Activated CD4-positive, alpha-beta memory T cell treated with anti-CD3 and anti-CD28 coated beads, Interleukin-2, amount 10 ng/mL, durations not matched to agents 7 days and 5 days (primary cell): ENCODE data around the gene TMEM175. TPM values are rescaled to one million over a fixed set of nuclear protein-coding genes. Genes with fewer than 3 reads are reported as not detected.

Experiments
- CTCF ChIA-PET: fragments of 350-600 bp; sonication (Branson Sonifier 250); formaldehyde crosslinking; loops from one replicate; lab custom pipeline; 2021; ENCODE audit warnings: antibody characterized with exemption, inconsistent platforms; lab: Charles Lee
- POLR2A ChIA-PET: fragments of 350-600 bp; sonication (Branson Sonifier 250); formaldehyde crosslinking; loops from one replicate; lab custom pipeline; 2021; ENCODE audit warnings: antibody characterized with exemption; lab: Charles Lee
- DNase-seq: peaks from one replicate; pipeline ENCODE4 v3.0.0-alpha.2; 2020
- H3K27ac Mint-ChIP-seq: one replicate; pipeline ENCODE4 v1.8.0; 2021; ENCODE audit warnings: mild to moderate bottlenecking, mixed read lengths
- H3K27me3 Mint-ChIP-seq: one replicate; pipeline ENCODE4 v1.8.0; 2021; ENCODE audit warnings: mixed read lengths
- H3K36me3 Mint-ChIP-seq: one replicate; pipeline ENCODE4 v1.8.0; 2021; ENCODE audit warnings: low read depth, mixed read lengths
- H3K4me1 Mint-ChIP-seq: one replicate; pipeline ENCODE4 v1.8.0; 2021; ENCODE audit warnings: mixed read lengths
- H3K4me3 Mint-ChIP-seq: one replicate; pipeline ENCODE4 v1.8.0; 2021; ENCODE audit warnings: mild to moderate bottlenecking, mixed read lengths
- H3K9me3 Mint-ChIP-seq: one replicate; pipeline ENCODE4 v1.8.0; 2021; ENCODE audit warnings: mixed read lengths
- total RNA-seq, 2 experiments: library from RNA; stranded (reverse); gene quantifications; one replicate each; pipeline ENCODE4 v1.2.3, GENCODE V29; 2021

TMEM175 gene
- total RNA-seq, 2 experiments from 2014 or later: 24.1 to 28.8 TPM

DNA sequence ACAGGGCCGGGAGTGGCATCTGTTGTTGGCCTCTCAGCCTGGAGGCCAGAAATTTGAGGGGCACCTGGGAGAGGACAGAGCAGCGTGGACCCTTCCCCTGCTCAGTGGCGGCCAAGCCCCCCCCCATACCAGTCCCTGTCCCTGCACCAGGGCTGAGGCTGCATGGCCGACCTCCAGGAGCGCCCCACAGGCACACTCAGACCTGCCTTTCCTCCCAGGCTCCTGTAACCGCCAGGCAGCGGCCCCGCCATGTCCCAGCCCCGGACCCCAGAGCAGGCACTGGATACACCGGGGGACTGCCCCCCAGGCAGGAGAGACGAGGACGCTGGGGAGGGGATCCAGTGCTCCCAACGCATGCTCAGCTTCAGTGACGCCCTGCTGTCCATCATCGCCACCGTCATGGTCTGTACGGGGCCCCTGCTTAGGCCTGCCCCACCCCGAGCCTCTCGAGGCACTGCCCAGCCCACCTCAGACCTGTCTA lies 15.3 kb downstream of the TMEM175 start:
- H3K36me3 Mint-ChIP-seq: no peaks in the 10 kb centered on the region
- CTCF ChIA-PET: no interaction called here

DNA sequence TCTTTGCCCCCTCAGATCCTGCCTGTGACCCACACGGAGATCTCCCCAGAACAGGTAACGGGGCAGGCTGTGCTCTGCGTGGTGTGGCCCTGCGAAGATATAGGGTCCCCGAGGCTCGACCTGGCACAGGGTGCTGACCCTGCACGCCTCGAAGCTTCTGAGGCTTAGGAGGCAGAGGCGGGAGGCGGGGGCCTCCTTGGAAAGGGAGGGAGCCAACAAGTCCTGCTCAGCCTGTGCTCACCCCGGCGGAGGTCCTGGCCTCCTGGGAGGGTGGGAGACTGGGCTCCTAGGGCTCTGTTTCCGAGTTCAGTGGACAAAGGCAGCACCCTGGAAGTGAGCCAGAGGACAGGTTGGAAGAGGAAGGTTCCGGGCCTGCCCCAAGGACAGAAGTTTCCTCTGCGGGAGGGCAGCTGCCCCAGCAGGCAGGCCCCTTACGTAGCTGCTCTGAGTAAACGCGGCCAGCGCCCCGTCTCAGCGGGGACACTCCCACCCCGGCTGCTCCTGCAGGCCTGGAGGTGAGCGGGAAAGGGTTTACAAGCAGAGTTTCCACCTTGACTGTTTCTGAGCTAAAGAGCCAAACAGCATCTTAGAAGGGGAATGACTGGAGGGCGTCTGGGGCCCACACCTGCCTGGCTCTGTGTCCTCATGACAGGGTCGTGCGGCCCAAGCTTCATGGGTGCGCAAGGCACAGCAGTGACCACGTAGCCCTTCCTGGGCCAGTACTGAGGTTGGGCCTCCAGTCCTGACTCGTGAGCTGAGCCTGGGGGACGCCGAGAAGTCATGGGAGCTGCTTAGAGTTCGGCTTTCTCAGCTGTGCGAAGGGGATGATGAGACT lies 16.1 kb downstream of the TMEM175 start:
- Mint-ChIP-seq H3K27me3 (no peaks in the 10 kb centered on the region), H3K27ac (no peak overlapping the region), H3K4me3 (no peak overlapping the region), H3K36me3 (no peaks in the 10 kb centered on the region), H3K9me3 (no peaks in the 10 kb centered on the region), H3K4me1 (no peaks in the 10 kb centered on the region)
- no peak for DNase-seq
- ChIA-PET CTCF (no interaction called here), POLR2A (interaction anchor here (0.7 kb wide), 1 partner anchor 16 kb away, joined by 3 read pairs; the partner anchor contains the start of gene TMEM175)

More for the DNA sequence above, 15.3 kb downstream of the TMEM175 start:
- Mint-ChIP-seq H3K27me3 (no peaks in the 10 kb centered on the region), H3K4me3 (no peak overlapping the region), H3K27ac (no peak overlapping the region), H3K9me3 (no peaks in the 10 kb centered on the region), H3K4me1 (no peaks in the 10 kb centered on the region)
- POLR2A ChIA-PET: no interaction called here
- no peak for DNase-seq

DNA sequence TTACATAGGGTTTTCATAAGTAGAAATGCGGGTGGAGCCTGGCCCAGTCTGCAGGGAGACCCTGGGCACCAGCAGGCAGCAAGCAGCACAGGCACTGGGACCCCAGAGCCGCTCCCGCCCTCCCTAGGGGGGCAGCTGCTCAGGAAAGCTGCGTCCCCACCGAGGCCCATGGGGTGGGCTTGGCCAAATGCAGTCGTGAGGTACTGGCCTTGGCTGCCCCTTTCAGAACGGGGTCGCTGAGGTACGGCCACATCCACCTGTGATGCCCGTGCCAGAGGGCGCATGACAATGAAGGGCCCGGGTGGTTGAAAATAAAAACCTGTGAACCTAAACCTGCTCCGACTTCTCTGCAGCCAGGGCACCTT lies 16.7 kb downstream of the TMEM175 start:
- no peak for DNase-seq
- H3K27me3 Mint-ChIP-seq: no peaks in the 10 kb centered on the region
- H3K4me1 Mint-ChIP-seq: no peaks in the 10 kb centered on the region
- H3K9me3 Mint-ChIP-seq: no peaks in the 10 kb centered on the region
- H3K4me3 Mint-ChIP-seq: no peak overlapping the region
- ChIA-PET POLR2A (no interaction called here), CTCF (no interaction called here)
- no peaks in the 10 kb centered on the region for H3K36me3 Mint-ChIP-seq
- no peak overlapping the region for H3K27ac Mint-ChIP-seq

DNA sequence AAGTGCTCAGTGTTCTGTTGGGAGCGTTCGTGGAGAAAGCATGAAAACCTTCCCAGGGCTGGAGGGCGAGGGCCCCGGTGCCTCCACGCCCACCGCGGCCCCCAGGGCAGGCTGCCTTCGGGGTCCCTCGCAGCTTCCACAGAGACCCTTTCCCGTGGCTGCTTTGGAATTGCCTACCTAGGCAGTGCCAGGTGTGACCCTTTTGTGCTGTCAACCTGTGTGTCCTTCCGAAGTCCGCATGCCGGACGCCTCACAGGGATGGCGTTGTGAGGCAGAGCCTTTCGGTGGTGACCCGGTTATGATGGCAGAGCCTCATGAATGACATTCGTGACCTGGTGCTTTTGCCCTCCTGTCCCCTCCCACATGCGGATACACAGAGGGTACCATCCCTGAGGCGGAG lies 17.4 kb downstream of the TMEM175 start:
- Mint-ChIP-seq H3K27ac (no peak overlapping the region), H3K9me3 (no peaks in the 10 kb centered on the region), H3K27me3 (no peaks in the 10 kb centered on the region), H3K4me3 (no peak overlapping the region), H3K4me1 (no peaks in the 10 kb centered on the region), H3K36me3 (no peaks in the 10 kb centered on the region)
- CTCF ChIA-PET: no interaction called here
- no peak for DNase-seq
- POLR2A ChIA-PET: no interaction called here

DNA sequence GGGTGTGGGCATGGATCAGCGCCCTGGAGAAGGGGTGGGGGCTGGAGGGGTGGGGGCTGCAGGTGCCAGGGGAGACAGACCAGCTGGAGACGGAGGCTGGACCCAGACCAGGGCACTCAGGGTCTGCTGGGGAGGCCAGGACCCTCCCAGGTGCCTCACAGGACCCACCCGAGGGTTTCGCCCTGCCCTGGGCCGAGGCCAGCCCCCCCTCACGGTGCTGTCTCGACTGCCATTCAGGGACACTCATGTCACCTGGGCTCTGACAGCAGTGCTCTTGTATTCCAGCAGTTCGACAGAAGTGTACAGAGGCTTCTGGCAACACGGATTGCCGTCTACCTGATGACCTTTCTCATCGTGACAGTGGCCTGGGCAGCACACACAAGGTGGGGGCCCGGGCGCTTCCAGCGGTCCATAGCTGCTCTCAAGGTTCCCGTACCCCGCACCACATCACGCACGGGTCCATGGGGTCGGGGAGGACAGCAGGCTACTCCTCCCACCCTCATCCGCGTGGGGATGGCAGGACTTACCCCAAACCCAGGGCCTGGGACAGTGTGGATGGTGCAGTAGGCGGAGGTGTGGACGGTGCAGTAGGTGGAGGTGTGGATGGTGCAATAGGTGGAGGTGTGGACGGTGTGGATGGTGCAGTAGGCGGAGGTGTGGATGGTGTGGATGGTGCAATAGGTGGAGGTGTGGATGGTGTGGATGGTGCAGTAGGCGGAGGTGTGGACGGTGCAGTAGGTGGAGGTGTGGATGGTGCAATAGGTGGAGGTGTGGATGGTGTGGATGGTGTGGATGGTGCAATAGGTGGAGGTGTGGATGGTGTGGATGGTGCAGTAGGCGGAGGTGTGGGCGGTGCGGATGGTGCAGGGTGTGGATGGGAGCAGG lies 18.1 kb downstream of the TMEM175 start:
- ChIA-PET CTCF (no interaction called here), POLR2A (no interaction called here)
- H3K4me3 Mint-ChIP-seq: no peak overlapping the region
- no peaks in the 10 kb centered on the region for H3K36me3 Mint-ChIP-seq
- no peaks in the 10 kb centered on the region for H3K9me3 Mint-ChIP-seq
- H3K27me3 Mint-ChIP-seq: no peaks in the 10 kb centered on the region
- H3K27ac Mint-ChIP-seq: no peak overlapping the region
- no peak for DNase-seq
- no peaks in the 10 kb centered on the region for H3K4me1 Mint-ChIP-seq

DNA sequence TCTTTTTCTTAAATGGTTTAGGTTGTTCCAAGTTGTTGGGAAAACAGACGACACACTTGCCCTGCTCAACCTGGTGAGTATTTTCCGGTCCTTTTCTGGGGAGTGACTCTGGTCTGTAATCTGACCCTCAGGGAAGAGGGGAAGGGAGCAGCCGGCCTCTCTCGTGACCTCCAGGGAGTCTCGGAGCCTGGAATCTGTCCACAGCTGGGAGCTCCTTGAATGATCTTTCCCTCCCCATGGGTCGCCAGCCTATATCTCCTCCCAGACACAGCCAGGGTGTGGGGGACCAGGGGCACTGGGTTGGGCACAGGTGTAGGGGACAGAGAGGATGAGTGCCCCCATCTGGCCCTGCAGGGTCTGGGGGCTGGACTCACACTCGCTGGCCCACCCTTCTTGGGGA lies 18.9 kb downstream of the TMEM175 start:
- ChIA-PET CTCF (no interaction called here), POLR2A (no interaction called here)
- Mint-ChIP-seq H3K27ac (no peak overlapping the region), H3K9me3 (no peaks in the 10 kb centered on the region), H3K4me1 (no peaks in the 10 kb centered on the region), H3K27me3 (no peaks in the 10 kb centered on the region), H3K4me3 (no peak overlapping the region), H3K36me3 (no peaks in the 10 kb centered on the region)
- DNase-seq: no peak

DNA sequence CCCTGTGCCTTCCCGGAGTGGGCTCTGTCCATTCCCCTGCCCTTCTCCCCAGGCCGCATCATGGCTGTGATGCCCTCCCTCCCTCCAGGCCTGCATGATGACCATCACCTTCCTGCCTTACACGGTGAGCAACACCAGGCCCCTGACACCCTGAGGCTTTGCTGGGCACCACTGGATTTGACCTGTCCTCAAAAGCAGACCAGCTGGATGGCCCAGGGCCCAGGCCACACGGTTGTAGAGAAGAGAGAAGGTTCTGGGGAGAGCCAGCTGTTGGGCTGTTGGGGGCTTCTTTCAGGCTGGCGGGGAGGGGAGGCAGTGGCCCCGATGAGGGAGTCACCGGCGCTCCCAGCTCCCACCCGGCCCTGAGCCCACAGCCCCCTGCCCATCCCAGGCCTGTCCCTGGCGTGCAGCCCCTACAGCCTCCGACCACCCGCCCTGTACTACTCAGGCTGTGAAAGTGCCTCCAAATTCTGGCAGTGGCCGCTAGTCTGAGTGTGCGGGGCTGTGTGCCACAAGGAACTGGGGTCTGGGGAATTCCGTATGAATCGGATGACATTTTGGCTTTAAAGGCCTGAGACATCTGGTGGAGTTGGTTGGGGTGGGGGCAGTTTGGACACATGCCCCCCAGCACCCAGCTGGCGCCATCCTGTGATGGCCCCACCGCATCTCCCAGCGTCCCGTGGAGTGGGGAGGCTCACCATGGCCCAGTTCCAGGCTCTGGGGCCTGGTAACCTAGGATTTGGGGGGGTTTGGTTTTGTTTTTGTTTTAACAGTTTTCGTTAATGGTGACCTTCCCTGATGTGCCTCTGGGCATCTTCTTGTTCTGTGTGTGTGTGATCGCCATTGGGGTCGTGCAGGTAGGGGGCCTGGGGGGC lies 19.6 kb downstream of the TMEM175 start:
- no peak for DNase-seq
- H3K27me3 Mint-ChIP-seq: no peaks in the 10 kb centered on the region
- H3K9me3 Mint-ChIP-seq: no peaks in the 10 kb centered on the region
- ChIA-PET CTCF (no interaction called here), POLR2A (no interaction called here)
- H3K4me3 Mint-ChIP-seq: no peak overlapping the region
- no peaks in the 10 kb centered on the region for H3K4me1 Mint-ChIP-seq
- H3K27ac Mint-ChIP-seq: no peak overlapping the region
- no peaks in the 10 kb centered on the region for H3K36me3 Mint-ChIP-seq

DNA sequence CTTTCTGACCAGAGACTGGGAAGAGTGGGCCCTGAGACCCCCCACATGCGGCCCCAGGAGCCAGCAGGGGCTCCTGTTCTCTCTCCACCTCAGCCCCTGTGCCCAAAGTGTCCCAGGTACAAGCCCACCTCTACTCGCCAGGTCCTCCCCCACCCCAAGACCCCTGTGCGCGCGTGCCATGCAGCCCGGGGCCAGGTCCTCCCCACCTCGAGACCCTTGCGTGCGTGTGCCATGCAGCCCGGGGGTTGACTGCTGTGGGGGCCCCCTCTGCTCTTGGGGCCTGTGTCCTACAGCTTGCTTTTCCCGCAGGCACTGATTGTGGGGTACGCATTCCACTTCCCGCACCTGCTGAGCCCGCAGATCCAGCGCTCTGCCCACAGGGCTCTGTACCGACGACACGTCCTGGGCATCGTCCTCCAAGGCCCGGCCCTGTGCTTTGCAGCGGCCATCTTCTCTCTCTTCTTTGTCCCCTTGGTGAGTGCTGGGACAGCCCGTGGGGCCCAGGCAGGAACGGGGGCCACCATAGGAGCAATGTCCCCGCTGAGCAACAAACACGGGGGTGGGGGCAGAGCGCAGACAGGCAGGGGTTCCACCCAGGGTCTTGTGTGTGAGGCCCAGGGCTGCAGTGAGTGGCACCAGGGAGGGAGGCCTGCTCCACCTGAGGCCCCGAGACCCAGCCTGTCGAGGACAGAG lies 20.8 kb downstream of the TMEM175 start:
- ChIA-PET CTCF (no interaction called here), POLR2A (no interaction called here)
- no peak overlapping the region for H3K27ac Mint-ChIP-seq

DNA sequence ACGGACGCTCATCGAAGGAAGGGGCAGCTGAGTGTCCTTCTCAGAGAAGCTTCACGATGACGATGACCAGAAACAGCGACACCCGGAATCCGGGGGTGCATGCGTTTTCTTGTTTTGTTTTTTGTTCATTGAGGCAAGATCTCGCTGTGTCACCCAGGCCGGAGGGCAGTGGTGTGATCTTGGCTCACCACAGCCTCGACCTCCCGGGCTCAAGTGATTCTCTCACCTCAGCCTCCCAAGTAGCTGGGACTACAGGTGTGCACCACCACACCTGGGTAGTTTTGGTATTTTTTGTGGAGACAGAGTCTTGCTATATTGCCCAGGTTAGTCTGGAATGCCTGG lies 21.3 kb downstream of the TMEM175 start:
- ChIA-PET POLR2A (no interaction called here), CTCF (no interaction called here)
- Mint-ChIP-seq H3K27ac (no peak overlapping the region), H3K9me3 (no peaks in the 10 kb centered on the region), H3K4me1 (no peaks in the 10 kb centered on the region), H3K27me3 (no peaks in the 10 kb centered on the region), H3K4me3 (no peak overlapping the region), H3K36me3 (no peaks in the 10 kb centered on the region)
- no peak for DNase-seq

More for the DNA sequence above, 20.8 kb downstream of the TMEM175 start:
- H3K36me3 Mint-ChIP-seq: no peaks in the 10 kb centered on the region
- H3K9me3 Mint-ChIP-seq: no peaks in the 10 kb centered on the region
- H3K4me3 Mint-ChIP-seq: no peak overlapping the region
- H3K27me3 Mint-ChIP-seq: no peaks in the 10 kb centered on the region
- no peaks in the 10 kb centered on the region for H3K4me1 Mint-ChIP-seq
- DNase-seq: no peak

DNA sequence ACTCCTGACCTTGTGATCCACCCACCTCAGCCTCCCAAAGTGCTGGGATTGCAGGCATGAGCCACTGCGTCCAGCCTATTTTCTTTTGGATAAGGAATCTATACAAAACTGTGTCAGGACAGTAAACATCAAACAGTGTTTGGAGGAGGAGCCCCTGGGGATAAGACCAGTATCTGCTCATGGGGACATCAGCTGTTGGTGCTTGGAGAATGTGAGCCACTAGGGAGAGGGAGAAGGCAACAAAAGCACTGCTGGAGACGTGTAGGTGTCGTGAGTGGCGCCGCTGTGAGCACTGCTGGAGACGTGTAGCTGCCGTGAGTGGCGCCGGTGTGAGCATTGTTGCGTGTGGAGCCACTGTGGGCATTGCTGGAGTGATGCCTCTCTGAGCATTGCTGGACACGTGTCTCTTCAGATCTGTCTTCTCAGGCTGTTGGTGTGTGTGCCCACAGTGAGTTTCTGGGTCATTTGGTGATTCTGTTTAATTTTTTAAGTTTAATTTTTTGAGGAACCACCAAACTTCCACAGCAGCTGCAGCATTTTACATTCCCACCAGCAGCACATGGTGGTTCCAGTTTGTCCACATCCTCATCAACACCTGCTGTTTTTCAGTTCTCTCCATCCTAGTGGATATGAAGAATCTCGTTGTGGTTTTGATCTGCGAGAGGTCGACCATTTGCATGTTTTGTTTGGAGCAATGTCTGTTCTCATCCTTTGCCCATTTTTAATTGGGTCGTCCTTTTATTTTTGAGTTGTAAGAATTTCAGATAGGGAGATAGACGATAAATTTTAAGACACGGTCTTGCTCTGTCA lies 22.2 kb downstream of the TMEM175 start:
- H3K4me3 Mint-ChIP-seq: no peak overlapping the region
- no peaks in the 10 kb centered on the region for H3K36me3 Mint-ChIP-seq
- H3K9me3 Mint-ChIP-seq: no peaks in the 10 kb centered on the region
- CTCF ChIA-PET: no interaction called here
- no peak overlapping the region for H3K27ac Mint-ChIP-seq
- no peak for DNase-seq
- H3K4me1 Mint-ChIP-seq: no peaks in the 10 kb centered on the region
- POLR2A ChIA-PET: no interaction called here
- H3K27me3 Mint-ChIP-seq: no peaks in the 10 kb centered on the region

DNA sequence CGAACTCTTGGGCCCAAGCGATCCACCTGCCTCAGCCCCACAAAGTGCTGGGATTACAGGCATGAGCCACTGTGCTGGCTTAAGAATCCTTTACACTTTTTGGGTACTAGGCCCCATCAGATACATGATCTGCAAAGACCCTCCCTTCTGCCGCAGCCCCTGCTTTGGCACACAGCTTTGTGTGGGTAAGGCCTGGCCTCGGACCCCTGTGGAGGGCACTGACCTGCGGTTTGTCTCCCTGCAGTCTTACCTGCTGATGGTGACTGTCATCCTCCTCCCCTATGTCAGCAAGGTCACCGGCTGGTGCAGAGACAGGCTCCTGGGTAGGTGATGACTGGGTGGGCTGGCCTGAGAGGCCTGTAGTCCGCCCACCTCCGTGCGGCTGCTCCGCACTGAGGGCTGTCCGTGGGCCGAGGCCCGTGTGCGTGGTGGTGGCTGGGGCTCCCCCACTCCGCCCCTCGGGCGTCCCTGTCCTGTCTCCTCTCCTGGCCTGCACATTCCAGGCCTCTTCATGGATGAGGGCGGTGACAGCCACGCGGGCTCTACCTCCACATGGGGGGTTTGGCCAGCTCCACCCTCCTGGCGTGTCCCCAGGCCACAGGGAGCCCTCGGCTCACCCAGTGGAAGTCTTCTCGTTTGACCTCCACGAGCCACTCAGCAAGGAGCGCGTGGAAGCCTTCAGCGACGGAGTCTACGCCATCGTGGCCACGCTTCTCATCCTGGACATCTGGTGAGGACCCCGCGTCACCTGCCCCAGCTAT lies 23.1 kb downstream of the TMEM175 start:
- Mint-ChIP-seq H3K4me3 (no peak overlapping the region), H3K27me3 (no peaks in the 10 kb centered on the region), H3K9me3 (no peaks in the 10 kb centered on the region), H3K4me1 (no peaks in the 10 kb centered on the region), H3K27ac (no peak overlapping the region), H3K36me3 (no peaks in the 10 kb centered on the region)
- POLR2A ChIA-PET: no interaction called here
- CTCF ChIA-PET: no interaction called here
- no peak for DNase-seq
